Cardiac fibroblast (primary cell): ENCODE measurements around the gene ITGA11.
"Not testable (repeated sequence)": the region's sequence is repeated elsewhere in the genome, so short reads cannot be mapped to it uniquely, and the experiment has no call there.

Source experiments
- DNase-seq, 2 donors: peaks; one replicate each; pipeline versions ENCODE4 v3.0.0 to v3.0.0-alpha.2; 2010; ENCODE audit warnings: low read depth in 2 of 2
- H3K4me3 ChIP-seq, 2 donors: replicated peaks in 1 of 2; 1 replicate in 1 of 2; 2 replicates in 1 of 2; pipeline ENCODE4 v1.5.1; 2011; ENCODE audit warnings: low read depth in 2 of 2, low read length in 2 of 2, mild to moderate bottlenecking in 2 of 2, moderate library complexity in 1 of 2
- TF ChIP-seq, protein P1 (sequence below): IDR thresholded peaks from one replicate; pipeline ENCODE4 v1.5.1; 2011; ENCODE audit warnings: low read depth, mild to moderate bottlenecking, low read length, inconsistent platforms

Gene ITGA11

DNA sequence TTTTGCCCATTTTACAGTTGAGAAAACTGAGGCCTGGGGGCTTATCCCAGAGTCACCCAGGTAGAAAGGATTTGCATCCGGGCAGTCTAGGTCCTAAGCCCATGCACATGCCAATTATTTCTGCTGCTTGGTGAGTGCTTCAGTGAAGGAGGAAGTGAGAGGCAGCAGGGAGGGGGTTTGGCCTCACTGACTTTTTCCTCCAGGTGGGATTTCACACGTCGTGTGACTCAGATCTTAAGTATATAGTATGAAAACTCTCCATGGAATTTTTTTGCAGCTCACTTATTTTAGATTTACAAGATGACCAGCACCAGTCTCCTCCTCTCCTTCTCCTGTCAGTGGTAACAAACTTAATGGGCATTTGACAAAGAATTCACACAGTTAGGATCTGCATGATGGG is 4.6 kb downstream of the ITGA11 start:
- TF ChIP-seq, protein P1, sequence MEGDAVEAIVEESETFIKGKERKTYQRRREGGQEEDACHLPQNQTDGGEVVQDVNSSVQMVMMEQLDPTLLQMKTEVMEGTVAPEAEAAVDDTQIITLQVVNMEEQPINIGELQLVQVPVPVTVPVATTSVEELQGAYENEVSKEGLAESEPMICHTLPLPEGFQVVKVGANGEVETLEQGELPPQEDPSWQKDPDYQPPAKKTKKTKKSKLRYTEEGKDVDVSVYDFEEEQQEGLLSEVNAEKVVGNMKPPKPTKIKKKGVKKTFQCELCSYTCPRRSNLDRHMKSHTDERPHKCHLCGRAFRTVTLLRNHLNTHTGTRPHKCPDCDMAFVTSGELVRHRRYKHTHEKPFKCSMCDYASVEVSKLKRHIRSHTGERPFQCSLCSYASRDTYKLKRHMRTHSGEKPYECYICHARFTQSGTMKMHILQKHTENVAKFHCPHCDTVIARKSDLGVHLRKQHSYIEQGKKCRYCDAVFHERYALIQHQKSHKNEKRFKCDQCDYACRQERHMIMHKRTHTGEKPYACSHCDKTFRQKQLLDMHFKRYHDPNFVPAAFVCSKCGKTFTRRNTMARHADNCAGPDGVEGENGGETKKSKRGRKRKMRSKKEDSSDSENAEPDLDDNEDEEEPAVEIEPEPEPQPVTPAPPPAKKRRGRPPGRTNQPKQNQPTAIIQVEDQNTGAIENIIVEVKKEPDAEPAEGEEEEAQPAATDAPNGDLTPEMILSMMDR: no peak
- no peak overlapping the region for H3K4me3 ChIP-seq
- no peak for DNase-seq

DNA sequence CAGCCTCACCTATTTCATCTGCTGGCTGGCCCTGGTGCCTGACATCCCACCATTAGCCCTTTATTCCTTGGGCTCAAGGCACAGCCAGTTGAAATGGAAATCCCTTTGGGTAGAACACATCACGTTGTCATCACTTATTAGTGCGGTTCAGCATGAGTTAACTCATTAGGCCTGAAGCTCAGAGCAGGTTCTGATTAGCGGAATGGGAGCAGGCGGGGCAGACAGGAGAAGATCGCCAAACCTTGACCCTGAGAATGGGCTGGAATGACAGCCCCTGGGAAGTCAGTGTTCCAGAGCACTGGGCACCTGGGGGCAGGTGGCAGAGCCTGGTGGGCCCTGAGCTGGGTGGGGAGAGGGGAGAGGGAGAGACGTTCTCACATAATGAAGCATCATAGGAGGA is 5.8 kb downstream of the ITGA11 start:
- no peak for DNase-seq
- TF ChIP-seq, protein P1: no peak
- no peak overlapping the region for H3K4me3 ChIP-seq

DNA sequence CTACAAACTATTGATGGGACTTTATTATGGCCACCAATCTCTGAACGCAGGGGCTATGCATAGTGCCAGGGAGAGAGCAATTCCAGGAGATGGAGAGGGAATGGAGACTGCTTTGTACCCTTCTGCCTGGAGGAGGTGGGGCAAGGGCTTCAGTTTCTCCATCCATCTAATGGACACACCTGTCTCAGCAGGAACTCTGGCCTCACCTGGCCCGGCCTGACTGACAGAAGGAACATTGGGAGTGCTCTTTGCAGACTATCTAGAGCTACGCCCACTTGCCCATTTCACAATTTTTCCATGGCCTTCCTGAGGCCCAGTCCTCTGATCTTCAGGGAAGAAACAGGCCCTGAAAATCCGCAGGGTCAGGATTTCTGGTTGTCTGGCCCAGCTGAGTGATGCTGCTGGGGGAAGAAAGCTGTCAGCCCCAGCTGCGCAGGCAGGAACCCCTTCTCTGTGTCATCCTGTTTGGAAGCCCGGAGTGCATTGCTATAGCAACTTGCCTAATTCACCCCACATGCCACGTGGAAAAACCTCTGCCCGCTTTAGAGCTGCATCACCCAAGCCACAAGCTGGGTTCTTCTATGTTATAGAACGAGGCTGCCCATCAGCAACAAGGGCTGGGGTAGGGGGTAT is 6.4 kb downstream of the ITGA11 start:
- no peak overlapping the region for H3K4me3 ChIP-seq
- DNase-seq: no peak
- TF ChIP-seq, protein P1: no peak

DNA sequence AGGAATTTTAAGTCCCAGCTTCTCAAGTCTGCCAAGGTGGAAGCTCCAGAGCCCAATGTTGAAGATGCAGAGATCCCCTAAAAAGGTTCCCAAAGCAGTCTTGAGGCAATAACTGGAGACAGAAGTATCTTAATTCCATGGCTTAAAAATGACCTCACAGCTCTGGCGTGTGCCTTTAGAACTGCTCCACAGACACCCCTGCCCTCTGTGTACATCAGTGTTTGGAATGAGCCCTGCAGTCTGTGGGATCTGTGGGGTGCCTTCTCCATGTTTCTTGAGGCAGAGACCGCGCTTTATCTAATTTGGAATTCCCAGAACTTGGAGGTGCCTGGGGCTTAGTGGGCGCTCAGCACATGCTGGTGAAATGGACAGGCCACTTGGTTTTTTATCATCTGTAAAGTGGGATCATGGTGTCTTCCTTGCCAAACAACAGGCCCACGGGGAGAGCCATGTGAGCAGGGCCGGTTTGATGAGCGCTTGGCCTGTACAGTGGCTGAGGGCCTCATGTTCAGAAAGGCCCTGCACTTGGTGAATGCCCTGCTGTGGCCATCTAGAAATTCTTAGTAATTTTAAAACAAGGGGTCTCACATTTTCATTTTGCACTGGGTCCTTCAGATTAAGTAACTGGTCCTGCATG is 7.1 kb downstream of the ITGA11 start:
- H3K4me3 ChIP-seq: no peak overlapping the region
- no peak for DNase-seq
- TF ChIP-seq, protein P1: no peak

DNA sequence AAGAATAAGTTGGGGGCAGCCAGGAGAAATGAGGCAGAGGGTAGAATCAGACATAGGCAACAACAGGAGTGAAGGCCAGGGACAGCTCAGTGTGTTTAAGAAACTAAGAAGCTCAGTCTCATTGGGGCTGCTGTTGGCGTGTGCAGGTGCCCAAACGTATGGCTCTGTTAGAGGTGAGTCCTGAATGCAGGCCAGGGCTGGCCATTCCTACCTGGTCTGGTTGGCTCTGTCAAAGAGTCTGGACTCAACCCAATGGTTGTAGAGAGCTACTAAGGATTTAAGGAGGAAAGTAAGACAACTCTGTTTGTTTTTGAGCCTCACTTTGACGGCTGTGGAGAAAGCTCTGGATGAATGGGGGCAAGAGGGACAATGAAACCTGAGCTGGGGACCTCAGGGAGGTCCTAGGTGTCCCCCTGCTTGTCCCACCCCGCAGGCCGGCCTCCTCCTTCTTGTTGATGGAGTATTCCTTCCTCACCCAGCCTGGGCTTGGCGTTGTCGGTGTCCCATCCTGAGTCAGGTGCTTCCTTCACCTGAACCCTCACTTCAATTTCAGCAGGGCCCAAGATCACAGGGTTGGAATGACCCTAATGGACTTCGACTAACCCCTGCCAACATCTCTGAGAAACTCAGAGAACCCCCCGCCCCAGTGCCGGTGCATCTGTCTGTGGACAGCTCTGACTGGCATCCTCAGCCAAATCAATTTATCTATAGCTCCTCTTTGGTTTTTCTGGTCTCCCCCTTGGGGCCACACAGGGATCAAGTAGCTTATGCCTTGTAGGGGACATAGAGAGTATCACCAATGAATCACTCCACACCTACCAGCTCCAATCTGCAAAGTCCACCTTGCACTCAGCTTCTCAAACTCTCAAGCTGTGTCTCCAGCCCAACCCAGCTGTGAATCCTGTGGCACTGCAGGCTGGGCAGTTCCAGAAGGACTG is 8.3 kb downstream of the ITGA11 start:
- DNase-seq: no peak
- no peak overlapping the region for H3K4me3 ChIP-seq
- TF ChIP-seq, protein P1: no peak

DNA sequence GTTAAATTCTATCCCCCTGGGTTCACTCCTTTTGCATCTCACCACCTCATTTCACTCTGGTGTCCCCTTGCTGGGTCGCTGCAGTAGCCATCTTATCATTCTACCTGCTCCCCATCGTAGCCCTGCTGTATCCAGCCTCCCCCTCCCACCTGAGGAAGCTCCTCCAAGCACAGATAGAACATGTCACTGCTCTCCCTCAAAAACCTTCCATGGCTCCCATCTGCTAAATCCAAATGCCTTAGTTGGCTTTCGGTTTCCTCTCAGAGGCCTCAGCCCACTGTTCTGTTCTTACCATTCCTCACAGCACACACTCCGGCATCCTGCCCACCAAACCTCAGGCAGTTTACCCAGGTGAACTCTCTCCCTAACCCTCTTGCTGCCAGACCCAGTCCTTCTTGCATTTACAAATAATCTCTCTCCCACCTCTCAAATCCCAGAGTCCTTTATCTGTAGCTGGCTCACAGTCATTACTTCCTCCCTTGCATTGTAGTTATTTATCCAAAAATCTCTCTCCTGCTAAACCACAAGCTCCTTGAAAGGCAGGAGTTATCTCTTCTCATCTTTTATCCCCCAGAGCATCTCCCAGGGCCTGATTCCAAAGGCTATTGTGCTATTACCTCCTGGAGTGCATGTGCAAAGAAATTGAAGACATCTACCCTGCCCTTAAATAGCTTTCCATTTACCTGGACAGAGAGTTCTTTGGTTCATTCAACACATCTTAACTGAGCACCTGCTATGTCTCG is 9.4 kb downstream of the ITGA11 start:
- not testable (repeated sequence) for H3K4me3 ChIP-seq, DNase-seq
